ENCODE results near the gene RECK.

GRCh38 chr9:36092509-36093215 is 55.9 kb downstream of the RECK start:
- TF ChIP-seq POLR2A (IDR thresholded peaks at IDR 0.05; ENCODE audit: low read length) (no peak), GATA1 (IDR thresholded peaks at IDR 0.05; ENCODE audit: low read depth, low read length) (no peak)
